ENCODE results near the gene HAX1. TPM values are rescaled to one million over a fixed set of nuclear protein-coding genes. Genes with fewer than 3 reads are reported as not detected.
"Not testable (repeated sequence)": the region's sequence is repeated elsewhere in the genome, so short reads cannot be mapped to it uniquely, and the experiment has no call there.

HAX1 gene
- total RNA-seq (10 to 100 TPM; 36.7 to 61.1 (median 50.0) TPM), polyA plus RNA-seq (10 to 100 TPM; 95.2 to 96.2 TPM)

GRCh38 chr1:154272217-154272998 is at the start of gene HAX1:
HAX1 (plus strand) TSS chr1:154272629; CDS start chr1:154272724, 95 bp downstream.
- ATAC-seq (peak; percentile 93 to 96 (median 94)), DNase-seq (peak; percentile 84 to 94 (median 92)), FAIRE-seq (peak; percentile 83)
- H3K36me3 ChIP-seq: peaks cover 0 to 22% (median 0%) of the 10 kb centered on the region in 3 donors
- H3K27ac ChIP-seq: peak within 1 kb of the TSS; percentile 58 to 83 (median 65)
- H3K4me1 ChIP-seq: peaks cover 0 to 6% (median 0%) of the 10 kb centered on the region in 3 donors
- TF ChIP-seq CTCF (IDR thresholded peaks at IDR 0.05): peak; percentile 45 to 66 (median 56)
- 0% methylated on average over 47 of the region's 47 CpGs for WGBS, 2 donors
- H3K27me3 ChIP-seq: no peaks in the 10 kb centered on the region
- H3K4me3 ChIP-seq: peak within 1 kb of the TSS; percentile 31 to 78 (median 68)
- intact Hi-C loops (cut with DNase I): no loop called here
- H3K9me3 ChIP-seq: no peaks in the 10 kb centered on the region

GRCh38 chr1:154222918-154223317 is 49.5 kb upstream of the HAX1 start:
- intact Hi-C loops (cut with DNase I): no loop called here
- Histone ChIP-seq H3K4me1 (peaks cover 11 to 33% (median 32%) of the 10 kb centered on the region in 3 donors), H3K36me3 (peaks cover 0 to 14% (median 14%) of the 10 kb centered on the region in 3 donors), H3K27me3 (no peaks in the 10 kb centered on the region), H3K27ac (no peak overlapping the region), H3K9me3 (no peaks in the 10 kb centered on the region), H3K4me3 (no peak overlapping the region)
- TF ChIP-seq CTCF (IDR thresholded peaks at IDR 0.05): no peak
- DNase-seq (no peak), ATAC-seq (no peak), FAIRE-seq (no peak)
- WGBS, 2 donors: 54 to 68% methylated on average over 1 of the region's 1 CpG

GRCh38 chr1:154223621-154224020 is 48.8 kb upstream of the HAX1 start:
- intact Hi-C loops (cut with DNase I): no loop called here
- H3K27ac ChIP-seq: no peak overlapping the region
- WGBS, 2 donors: 30 to 33% methylated on average over 2 of the region's 2 CpGs

GRCh38 chr1:154225370-154225769 is 47.1 kb upstream of the HAX1 start:
- DNase-seq (no peak), FAIRE-seq (no peak), ATAC-seq (no peak)
- H3K4me1 ChIP-seq: peaks cover 0 to 20% (median 19%) of the 10 kb centered on the region in 3 donors
- no peak overlapping the region for H3K4me3 ChIP-seq
- no peak overlapping the region for H3K27ac ChIP-seq
- no peaks in the 10 kb centered on the region for H3K9me3 ChIP-seq
- H3K36me3 ChIP-seq: peaks cover 0 to 34% (median 26%) of the 10 kb centered on the region in 3 donors
- TF ChIP-seq CTCF (IDR thresholded peaks at IDR 0.05): no peak
- H3K27me3 ChIP-seq: no peaks in the 10 kb centered on the region
- intact Hi-C loops (cut with DNase I): no loop called here
- 95 to 96% methylated on average over 2 of the region's 2 CpGs for WGBS, 2 donors

More at GRCh38 chr1:154223621-154224020, 48.8 kb upstream of the HAX1 start:
- FAIRE-seq (no peak), DNase-seq (no peak), ATAC-seq (no peak)
- Histone ChIP-seq H3K4me1 (peaks cover 6 to 27% (median 25%) of the 10 kb centered on the region in 3 donors), H3K9me3 (no peaks in the 10 kb centered on the region), H3K36me3 (peaks cover 0 to 16% (median 13%) of the 10 kb centered on the region in 3 donors), H3K4me3 (no peak overlapping the region), H3K27me3 (no peaks in the 10 kb centered on the region)
- TF ChIP-seq CTCF (IDR thresholded peaks at IDR 0.05): no peak

GRCh38 chr1:154231112-154231511 is 41.3 kb upstream of the HAX1 start:
- H3K4me3 ChIP-seq; H3K9me3 ChIP-seq; H3K27me3 ChIP-seq; DNase-seq; H3K4me1 ChIP-seq; ATAC-seq; FAIRE-seq; H3K27ac ChIP-seq; intact Hi-C loops (cut with DNase I): not testable (repeated sequence)
- WGBS, 2 donors: 96 to 100% methylated on average over 3 of the region's 3 CpGs
- peaks cover 3 to 60% (median 37%) of the 10 kb centered on the region in 3 donors for H3K36me3 ChIP-seq

- H3K27ac ChIP-seq; H3K9me3 ChIP-seq; DNase-seq; intact Hi-C loops (cut with DNase I); H3K4me1 ChIP-seq; FAIRE-seq; ATAC-seq; H3K27me3 ChIP-seq; H3K4me3 ChIP-seq: not testable (repeated sequence)
- 92 to 96% methylated on average over 12 of the region's 12 CpGs for WGBS, 2 donors
- H3K36me3 ChIP-seq: peaks cover 6 to 66% (median 34%) of the 10 kb centered on the region in 3 donors
Observed at GRCh38 chr1:154233127-154233526, 39.3 kb upstream of the HAX1 start.
